Osteocyte (in vitro differentiated cells): ENCODE data around the gene MRPL1. TPM values are rescaled to one million over a fixed set of nuclear protein-coding genes. Genes with fewer than 3 reads are reported as not detected.
"Not testable (repeated sequence)": the region's sequence is repeated elsewhere in the genome, so short reads cannot be mapped to it uniquely, and the experiment has no call there.

ENCODE experiments used
- DNase-seq: peaks from one replicate; pipeline ENCODE4 v3.0.0; 2021; ENCODE audit warnings: mixed read lengths; ENCODE audit not compliant: unreplicated experiment; ENCODE audit errors: extremely low spot score
- H3K27ac Mint-ChIP-seq: one replicate; pipeline ENCODE4 v1.8.0; 2021; ENCODE audit warnings: mild to moderate bottlenecking, mixed read lengths; ENCODE audit not compliant: unreplicated experiment
- H3K27me3 Mint-ChIP-seq: one replicate; pipeline ENCODE4 v1.8.0; 2021; ENCODE audit warnings: mixed read lengths; ENCODE audit not compliant: unreplicated experiment
- H3K36me3 Mint-ChIP-seq: one replicate; pipeline ENCODE4 v1.8.0; 2021; ENCODE audit warnings: mixed read lengths; ENCODE audit not compliant: unreplicated experiment
- H3K4me1 Mint-ChIP-seq: one replicate; pipeline ENCODE4 v1.8.0; 2021; ENCODE audit warnings: mixed read lengths; ENCODE audit not compliant: unreplicated experiment
- H3K4me3 Mint-ChIP-seq: one replicate; pipeline ENCODE4 v1.8.0; 2021; ENCODE audit warnings: mild to moderate bottlenecking, moderate library complexity, mixed read lengths; ENCODE audit not compliant: unreplicated experiment
- H3K9me3 Mint-ChIP-seq: one replicate; pipeline ENCODE4 v1.8.0; 2021; ENCODE audit warnings: mixed read lengths; ENCODE audit not compliant: unreplicated experiment
- total RNA-seq: library from RNA; stranded (reverse); gene quantifications from 2 replicates; pipeline ENCODE4 v1.2.1, GENCODE V29; 2021
- TF ChIP-seq, protein P1 (sequence below): fragments of 200-600 bp; sonication (generic); IDR thresholded peaks from 2 replicates; pipeline ENCODE4 v1.5.0; 2021; ENCODE audit warnings: antibody characterized with exemption, mild to moderate bottlenecking, moderate library complexity

The MRPL1 gene
- total RNA-seq, 1 donor from 2014 or later: 25.5 TPM

- Mint-ChIP-seq H3K36me3 (peaks cover 19% of the 10 kb centered on the region), H3K27me3 (no peaks in the 10 kb centered on the region), H3K4me3 (no peak overlapping the region), H3K4me1 (peaks cover 13% of the 10 kb centered on the region), H3K27ac (no peak overlapping the region), H3K9me3 (no peaks in the 10 kb centered on the region)
- TF ChIP-seq, protein P1, sequence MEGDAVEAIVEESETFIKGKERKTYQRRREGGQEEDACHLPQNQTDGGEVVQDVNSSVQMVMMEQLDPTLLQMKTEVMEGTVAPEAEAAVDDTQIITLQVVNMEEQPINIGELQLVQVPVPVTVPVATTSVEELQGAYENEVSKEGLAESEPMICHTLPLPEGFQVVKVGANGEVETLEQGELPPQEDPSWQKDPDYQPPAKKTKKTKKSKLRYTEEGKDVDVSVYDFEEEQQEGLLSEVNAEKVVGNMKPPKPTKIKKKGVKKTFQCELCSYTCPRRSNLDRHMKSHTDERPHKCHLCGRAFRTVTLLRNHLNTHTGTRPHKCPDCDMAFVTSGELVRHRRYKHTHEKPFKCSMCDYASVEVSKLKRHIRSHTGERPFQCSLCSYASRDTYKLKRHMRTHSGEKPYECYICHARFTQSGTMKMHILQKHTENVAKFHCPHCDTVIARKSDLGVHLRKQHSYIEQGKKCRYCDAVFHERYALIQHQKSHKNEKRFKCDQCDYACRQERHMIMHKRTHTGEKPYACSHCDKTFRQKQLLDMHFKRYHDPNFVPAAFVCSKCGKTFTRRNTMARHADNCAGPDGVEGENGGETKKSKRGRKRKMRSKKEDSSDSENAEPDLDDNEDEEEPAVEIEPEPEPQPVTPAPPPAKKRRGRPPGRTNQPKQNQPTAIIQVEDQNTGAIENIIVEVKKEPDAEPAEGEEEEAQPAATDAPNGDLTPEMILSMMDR: no peak
- DNase-seq: no peak
Measured at GRCh38 chr4:77931452-77932135, 69.0 kb downstream of the MRPL1 start.

- DNase-seq: no peak
- Mint-ChIP-seq H3K9me3 (peaks cover 22% of the 10 kb centered on the region), H3K36me3 (peaks cover 40% of the 10 kb centered on the region)
Measured at GRCh38 chr4:77938560-77938959, 75.9 kb downstream of the MRPL1 start.

DNA sequence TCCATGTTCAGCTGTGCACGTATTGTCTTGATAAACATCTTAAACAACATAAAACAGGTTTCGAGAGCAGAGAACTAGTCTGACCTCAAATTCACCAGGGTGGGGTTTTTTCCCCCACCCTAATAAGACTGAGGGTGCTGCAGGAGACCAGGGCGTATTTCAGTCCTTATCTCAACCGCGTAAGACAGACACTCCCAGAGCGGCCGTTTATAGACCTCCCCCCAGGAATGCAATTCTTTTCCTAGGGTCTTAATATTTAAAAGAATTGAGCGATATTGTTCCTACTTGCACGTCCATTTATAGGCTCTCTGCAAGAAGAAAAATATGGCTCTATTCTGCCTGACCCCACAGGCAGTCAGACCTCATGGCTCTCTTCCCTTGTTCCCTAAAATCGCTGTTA, 83.3 kb downstream of the MRPL1 start:
- H3K27ac Mint-ChIP-seq, H3K27me3 Mint-ChIP-seq, DNase-seq, H3K4me3 Mint-ChIP-seq, H3K4me1 Mint-ChIP-seq: not testable (repeated sequence)
- peaks cover 18% of the 10 kb centered on the region for H3K9me3 Mint-ChIP-seq
- H3K36me3 Mint-ChIP-seq: peaks cover 27% of the 10 kb centered on the region

More at GRCh38 chr4:77938560-77938959, 75.9 kb downstream of the MRPL1 start:
- H3K27ac Mint-ChIP-seq: no peak overlapping the region
- no peak overlapping the region for H3K4me3 Mint-ChIP-seq
- no peaks in the 10 kb centered on the region for H3K4me1 Mint-ChIP-seq
- TF ChIP-seq, protein P1: no peak
- no peaks in the 10 kb centered on the region for H3K27me3 Mint-ChIP-seq

- Mint-ChIP-seq H3K4me3 (no peak overlapping the region), H3K9me3 (peaks cover 5% of the 10 kb centered on the region), H3K36me3 (peaks cover 16% of the 10 kb centered on the region), H3K4me1 (no peaks in the 10 kb centered on the region), H3K27me3 (no peaks in the 10 kb centered on the region), H3K27ac (no peak overlapping the region)
- TF ChIP-seq, protein P1: no peak
- DNase-seq: no peak
Measured at GRCh38 chr4:77950203-77950602, 87.6 kb downstream of the MRPL1 start.

DNA sequence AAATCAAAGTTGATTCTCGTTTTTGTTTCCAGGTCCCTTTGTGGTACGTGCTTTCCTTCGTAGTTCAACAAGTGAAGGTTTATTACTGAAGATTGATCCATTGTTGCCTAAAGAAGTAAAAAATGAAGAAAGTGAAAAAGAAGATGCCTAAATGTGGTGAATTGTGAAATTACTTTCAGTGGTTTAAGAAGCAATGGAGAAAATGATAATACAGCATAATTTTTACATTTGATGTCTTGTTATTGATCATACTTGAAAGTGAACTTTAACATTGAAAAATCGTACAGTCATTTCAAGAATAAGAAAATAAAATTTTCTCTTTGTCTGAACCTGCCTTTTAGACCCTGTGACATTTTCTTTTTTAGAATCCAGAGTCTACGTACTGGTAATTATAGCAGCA, 89.8 kb downstream of the MRPL1 start:
- H3K9me3 Mint-ChIP-seq: no peaks in the 10 kb centered on the region
- H3K27ac Mint-ChIP-seq: no peak overlapping the region
- TF ChIP-seq, protein P1: no peak
- no peak for DNase-seq
- H3K27me3 Mint-ChIP-seq: no peaks in the 10 kb centered on the region
- H3K36me3 Mint-ChIP-seq: peaks cover 11% of the 10 kb centered on the region
- no peak overlapping the region for H3K4me3 Mint-ChIP-seq
- no peaks in the 10 kb centered on the region for H3K4me1 Mint-ChIP-seq
